Esophagus muscularis mucosa (tissue), 4 donors: ENCODE data around the gene PDZK1IP1. TPM values are rescaled to one million over a fixed set of nuclear protein-coding genes. Genes with fewer than 3 reads are reported as not detected.
A peak's percentile ranks its signal among the peaks of the same experiment; 100 is the strongest.

Experiments
- DNase-seq: peaks from one replicate; pipeline ENCODE4 v3.0.0-alpha.2; 2017; ENCODE audit errors: extremely low spot score
- H3K27ac ChIP-seq, 4 donors: fragments of 200-600 bp; sonication (generic); replicated peaks in 1 of 4; 1 replicate in 3 of 4; 2 replicates in 1 of 4; pipeline ENCODE4 v1.5.1; 2016 to 2019; ENCODE audit warnings: mild to moderate bottlenecking in 1 of 4
- H3K27me3 ChIP-seq, 4 donors: fragments of 200-600 bp; sonication (generic); one replicate each; pipeline versions ENCODE4 v1.5.1 to v1.6.0; 2016 to 2019
- H3K36me3 ChIP-seq, 4 donors: fragments of 200-600 bp; sonication (generic); one replicate each; pipeline ENCODE4 v1.5.1; 2016 to 2019
- H3K4me1 ChIP-seq, 4 donors: fragments of 200-600 bp; sonication (generic); one replicate each; pipeline ENCODE4 v1.5.1; 2016 to 2019
- H3K4me3 ChIP-seq, 4 donors: fragments of 200-600 bp; sonication (generic); 1 replicate in 2 of 4; 2 replicates in 2 of 4; pipeline ENCODE4 v1.5.1; 2016 to 2019; ENCODE audit warnings: mild to moderate bottlenecking in 4 of 4, moderate library complexity in 1 of 4
- H3K9me3 ChIP-seq, 4 donors: fragments of 200-600 bp; sonication (generic); 1 replicate in 3 of 4; 2 replicates in 1 of 4; pipeline ENCODE4 v1.5.1; 2016 to 2019
- CTCF ChIP-seq, 3 experiments: fragments of 200-600 bp in 2 of 3; fragments of 450-650 bp in 1 of 3; sonication (generic) in 2 of 3; IDR thresholded peaks; one replicate each; pipeline ENCODE4 v1.5.1; 2017 to 2019; ENCODE audit warnings: antibody characterized with exemption in 3 of 3, mild to moderate bottlenecking in 2 of 3, moderate library complexity in 1 of 3
- EP300 ChIP-seq: sonication (generic); formaldehyde crosslinking; IDR thresholded peaks from one replicate; pipeline ENCODE4 v1.6.1; 2017; ENCODE audit warnings: antibody characterized with exemption
- POLR2A ChIP-seq: fragments of 450-650 bp; IDR thresholded peaks from one replicate; pipeline ENCODE4 v1.6.1; 2017; ENCODE audit warnings: antibody characterized with exemption, moderate library complexity, mild to moderate bottlenecking, low read depth
- POLR2AphosphoS5 ChIP-seq, 2 donors: sonication (generic); formaldehyde crosslinking; IDR thresholded peaks; one replicate each; pipeline ENCODE4 v1.6.1; 2017; ENCODE audit warnings: antibody characterized with exemption in 2 of 2
- WGBS: methylation state at CpG from one replicate; pipeline ENCODE4 v1.1.5; 2018; 5-methylcytosine and 5-hydroxymethylcytosine counted together
- intact Hi-C: fragments of 100-400 bp; cut with DNase I; formaldehyde crosslinking; loops from one replicate; pipeline ENCODE4 v1.15.1; 2023
- total RNA-seq, 4 donors: library from RNA; depleted of rRNA; stranded (reverse); fragments of >200 nt; gene quantifications; one replicate each; pipeline versions ENCODE4 v1.1.0 to v1.2.1, GENCODE V29; 2016

PDZK1IP1 gene
- total RNA-seq, 4 donors from 2014 or later: 1.8 TPM; not detected in 3

GRCh38 chr1:47229886-47230691 lies 40.3 kb upstream of the PDZK1IP1 start:
- Histone ChIP-seq H3K4me3 (peak overlapping the region; percentile 44 to 54 (median 48)), H3K4me1 (peaks cover 27 to 55% (median 52%) of the 10 kb centered on the region in 4 donors), H3K36me3 (no peaks in the 10 kb centered on the region), H3K27me3 (peaks cover 3 to 100% (median 75%) of the 10 kb centered on the region in 4 donors), H3K27ac (peak overlapping the region; percentile 65 to 77 (median 66)), H3K9me3 (no peaks in the 10 kb centered on the region)
- TF ChIP-seq EP300: no peak
- TF ChIP-seq POLR2AphosphoS5 (IDR thresholded peaks at IDR 0.05): no peak
- intact Hi-C loops: no loop called here
- WGBS: 13% methylated on average over 23 of the region's 23 CpGs
- DNase-seq: no peak

GRCh38 chr1:47229031-47229885 lies 39.4 kb upstream of the PDZK1IP1 start:
- Histone ChIP-seq H3K9me3 (no peaks in the 10 kb centered on the region), H3K4me1 (peaks cover 29 to 60% (median 56%) of the 10 kb centered on the region in 4 donors), H3K36me3 (no peaks in the 10 kb centered on the region), H3K27ac (peak overlapping the region; percentile 65 to 77 (median 66)), H3K27me3 (peaks cover 3 to 100% (median 82%) of the 10 kb centered on the region in 4 donors), H3K4me3 (peak overlapping the region; percentile 44 to 54 (median 48))
- TF ChIP-seq POLR2AphosphoS5 (IDR thresholded peaks at IDR 0.05) (peak in 1 of 2 donors; percentile 7), EP300 (no peak), CTCF (IDR thresholded peaks at IDR 0.05) (no peak)
- DNase-seq: no peak
- 13% methylated on average over 35 of the region's 35 CpGs for WGBS
- intact Hi-C loops: no loop called here

- intact Hi-C loops: no loop called here
- Histone ChIP-seq H3K36me3 (no peaks in the 10 kb centered on the region), H3K27me3 (peaks cover 3 to 100% (median 81%) of the 10 kb centered on the region in 4 donors), H3K4me1 (peaks cover 29 to 61% (median 56%) of the 10 kb centered on the region in 4 donors), H3K27ac (peak overlapping the region; percentile 65 to 77 (median 66)), H3K4me3 (peak overlapping the region; percentile 44 to 54 (median 48)), H3K9me3 (no peaks in the 10 kb centered on the region)
- DNase-seq: no peak
- TF ChIP-seq POLR2A (no peak), POLR2AphosphoS5 (IDR thresholded peaks at IDR 0.05) (peak; percentile 62 to 66)
- WGBS: 47% methylated on average over 8 of the region's 12 CpGs
These were observed 38.8 kb upstream of the PDZK1IP1 start for GRCh38 chr1:47228644-47229030.

GRCh38 chr1:47227341-47228232 lies 37.8 kb upstream of the PDZK1IP1 start:
- Histone ChIP-seq H3K27me3 (peaks cover 3 to 100% (median 79%) of the 10 kb centered on the region in 4 donors), H3K36me3 (no peaks in the 10 kb centered on the region), H3K9me3 (no peaks in the 10 kb centered on the region), H3K4me1 (peaks cover 29 to 61% (median 55%) of the 10 kb centered on the region in 4 donors), H3K4me3 (peak overlapping the region in 2 of 4 donors; percentile 44 to 54), H3K27ac (no peak overlapping the region)
- no peak for TF ChIP-seq EP300
- intact Hi-C loops: no loop called here
- 64% methylated on average over 7 of the region's 7 CpGs for WGBS
- no peak for DNase-seq

- 71% methylated on average over 4 of the region's 4 CpGs for WGBS
- no peak overlapping the region for H3K27ac ChIP-seq
- peaks cover 3 to 98% (median 74%) of the 10 kb centered on the region in 4 donors for H3K27me3 ChIP-seq
- DNase-seq: no peak
- H3K4me3 ChIP-seq: peak overlapping the region in 2 of 4 donors; percentile 45
- H3K36me3 ChIP-seq: no peaks in the 10 kb centered on the region
- no peaks in the 10 kb centered on the region for H3K9me3 ChIP-seq
- peaks cover 28 to 53% (median 47%) of the 10 kb centered on the region in 4 donors for H3K4me1 ChIP-seq
- intact Hi-C loops: no loop called here
- TF ChIP-seq CTCF (IDR thresholded peaks at IDR 0.05) (no peak), POLR2A (no peak), EP300 (no peak), POLR2AphosphoS5 (IDR thresholded peaks at IDR 0.05) (no peak)
These were observed 37.0 kb upstream of the PDZK1IP1 start for GRCh38 chr1:47226839-47227215.
